Testis (tissue), 3 donors: ENCODE results near the gene BABAM2. TPM values are rescaled to one million over a fixed set of nuclear protein-coding genes. Genes with fewer than 3 reads are reported as not detected.

ENCODE experiments used
- DNase-seq: peaks from one replicate; pipeline ENCODE4 v3.0.0-alpha.2; 2019
- H3K27ac ChIP-seq, 2 donors: fragments of 200-600 bp; sonication (generic); one replicate each; pipeline ENCODE4 v1.5.1; 2019
- H3K27me3 ChIP-seq: fragments of 200-600 bp; sonication (generic); one replicate; pipeline ENCODE4 v1.5.1; 2019
- H3K36me3 ChIP-seq: fragments of 200-600 bp; sonication (generic); one replicate; pipeline ENCODE4 v1.5.1; 2017; ENCODE audit warnings: low read depth; ENCODE audit errors: missing control alignments
- H3K4me1 ChIP-seq: fragments of 200-600 bp; sonication (generic); one replicate; pipeline ENCODE4 v1.5.1; 2019
- H3K4me3 ChIP-seq, 2 donors: fragments of 200-600 bp; sonication (generic); one replicate each; pipeline ENCODE4 v1.5.1; 2017 to 2019
- H3K9me3 ChIP-seq: fragments of 200-600 bp; sonication (generic); one replicate; pipeline ENCODE4 v1.5.1; 2017
- CTCF ChIP-seq, 3 experiments: fragments of 450-650 bp in 2 of 3; fragments of 200-600 bp in 1 of 3; sonication (generic) in 1 of 3; IDR thresholded peaks; one replicate each; pipeline ENCODE4 v1.5.1; 2016 to 2019; ENCODE audit warnings: antibody characterized with exemption in 3 of 3, mild to moderate bottlenecking in 2 of 3, moderate library complexity in 1 of 3
- POLR2A ChIP-seq: fragments of 450-650 bp; IDR thresholded peaks from one replicate; pipeline ENCODE4 v1.6.1; 2017; ENCODE audit warnings: antibody characterized with exemption, mild to moderate bottlenecking, moderate library complexity
- WGBS, 2 donors: methylation state at CpG; one replicate each; pipeline ENCODE4 v1.1.5; 2018; 5-methylcytosine and 5-hydroxymethylcytosine counted together
- intact Hi-C: fragments of 100-400 bp; cut with DNase I; formaldehyde crosslinking; loops from one replicate; pipeline ENCODE4 v1.15.1; 2023; ENCODE audit warnings: low total_unique reads
- polyA plus RNA-seq: library from polyadenylated mRNA; stranded (reverse); fragments of 350-450 nt; fragmentation: Illumina TruSeq; extraction: RNeasy Lipid Tissue Mini Kit (QIAGEN cat#74804); gene quantifications from one replicate; pipeline ENCODE4 v1.2.3, GENCODE V29; 2014; ENCODE audit warnings: low read depth, low replicate concordance; ENCODE audit not compliant: insufficient read depth
- total RNA-seq, 2 donors: library from RNA; depleted of rRNA; stranded (reverse); fragments of >200 nt; gene quantifications; one replicate each; pipeline ENCODE4 v1.2.3, GENCODE V29; 2016

BABAM2 gene
- total and polyA plus RNA-seq, 3 donors from 2014 or later, result 49.2 to 70.6 (median 59.1) TPM

- Histone ChIP-seq H3K9me3 (no peaks in the 10 kb centered on the region), H3K4me1 (no peaks in the 10 kb centered on the region), H3K36me3 (no peaks in the 10 kb centered on the region), H3K27me3 (no peaks in the 10 kb centered on the region), H3K4me3 (no peak overlapping the region), H3K27ac (no peak overlapping the region)
- TF ChIP-seq CTCF (IDR thresholded peaks at IDR 0.05), result no peak
- no peak for TF ChIP-seq POLR2A
- intact Hi-C loops, result no loop called here
- WGBS, 2 donors, result 96 to 97% methylated on average over 7 of the region's 7 CpGs
- no peak for DNase-seq
Measured at GRCh38 chr2:28028025-28028424, 137.5 kb downstream of the BABAM2 start.

GRCh38 chr2:28030600-28030999 is 140.1 kb downstream of the BABAM2 start:
- WGBS, 2 donors, result 62 to 66% methylated on average over 2 of the region's 2 CpGs
- Histone ChIP-seq H3K4me1 (no peaks in the 10 kb centered on the region), H3K4me3 (no peak overlapping the region), H3K36me3 (no peaks in the 10 kb centered on the region), H3K27me3 (no peaks in the 10 kb centered on the region), H3K27ac (no peak overlapping the region), H3K9me3 (no peaks in the 10 kb centered on the region)
- TF ChIP-seq CTCF (IDR thresholded peaks at IDR 0.05), result no peak
- no peak for TF ChIP-seq POLR2A
- intact Hi-C loops, result no loop called here
- no peak for DNase-seq

- Histone ChIP-seq H3K27me3 (no peaks in the 10 kb centered on the region), H3K4me1 (no peaks in the 10 kb centered on the region), H3K4me3 (no peak overlapping the region), H3K36me3 (no peaks in the 10 kb centered on the region), H3K27ac (no peak overlapping the region), H3K9me3 (no peaks in the 10 kb centered on the region)
- 86 to 89% methylated on average over 4 of the region's 4 CpGs for WGBS, 2 donors
- no peak for DNase-seq
- intact Hi-C loops, result no loop called here
- no peak for TF ChIP-seq POLR2A
- TF ChIP-seq CTCF (IDR thresholded peaks at IDR 0.05), result no peak
Measured at GRCh38 chr2:28032816-28033215, 142.3 kb downstream of the BABAM2 start.

GRCh38 chr2:28034696-28035095 is 144.2 kb downstream of the BABAM2 start:
- Histone ChIP-seq H3K9me3 (no peaks in the 10 kb centered on the region), H3K27me3 (no peaks in the 10 kb centered on the region), H3K27ac (no peak overlapping the region), H3K36me3 (no peaks in the 10 kb centered on the region), H3K4me3 (no peak overlapping the region), H3K4me1 (no peaks in the 10 kb centered on the region)
- intact Hi-C loops, result no loop called here
- 90 to 93% methylated on average over 6 of the region's 6 CpGs for WGBS, 2 donors
- DNase-seq, result no peak
- TF ChIP-seq POLR2A (no peak), CTCF (IDR thresholded peaks at IDR 0.05) (no peak)

GRCh38 chr2:28035163-28035690 is 144.7 kb downstream of the BABAM2 start:
- Histone ChIP-seq H3K4me3 (no peak overlapping the region), H3K36me3 (no peaks in the 10 kb centered on the region), H3K27ac (no peak overlapping the region), H3K27me3 (no peaks in the 10 kb centered on the region), H3K9me3 (no peaks in the 10 kb centered on the region), H3K4me1 (no peaks in the 10 kb centered on the region)
- TF ChIP-seq CTCF (IDR thresholded peaks at IDR 0.05), result no peak
- DNase-seq, result no peak
- intact Hi-C loops, result no loop called here
- 89 to 91% methylated on average over 3 of the region's 3 CpGs for WGBS, 2 donors
